ENCODE measurements around the gene DOCK1.

- TF ChIP-seq CTCF (IDR thresholded peaks at IDR 0.05; ENCODE audit: poor library complexity, severe bottlenecking) (no peak), TAF1 (IDR thresholded peaks at IDR 0.05; ENCODE audit: low read depth) (no peak), EZH2 (IDR thresholded peaks at IDR 0.05; ENCODE audit: borderline replicate concordance, insufficient read depth, low read length, poor library complexity, severe bottlenecking) (no peak), POLR2AphosphoS5 (IDR thresholded peaks at IDR 0.05) (no peak), SMC3 (conservative IDR thresholded peaks at IDR 0.05; ENCODE audit: poor library complexity) (no peak), EP300 (conservative IDR thresholded peaks at IDR 0.05; ENCODE audit: poor library complexity, severe bottlenecking) (no peak), REST (IDR thresholded peaks at IDR 0.05; ENCODE audit: borderline replicate concordance) (no peak), RAD21 (conservative IDR thresholded peaks at IDR 0.05) (no peak)
Measured at GRCh38 chr10:127221281-127221680, 316.1 kb downstream of the DOCK1 start.

Measured in neural cell (in vitro differentiated cells).